SK-N-SH treated with all-trans-retinoic acid at 6 μM for 48 hours (cell line): Measurements from ENCODE around the gene UPP2.

Experiments
- ATAC-seq: fragments of 200-7000 bp; cut with Tn5 transposase; 3 replicates; pipeline ENCODE4 v1.9.1; 2020; ENCODE audit warnings: mild to moderate bottlenecking, moderate library complexity
- ARNTL ChIP-seq: fragments of 450-650 bp; formaldehyde crosslinking; IDR thresholded peaks from 2 replicates; pipeline ENCODE4 v1.5.0; 2020; ENCODE audit warnings: low read depth, mild to moderate bottlenecking, moderate library complexity, borderline replicate concordance
- BACH2 ChIP-seq: fragments of 250-450 bp; sonication (Bioruptor Pico); IDR thresholded peaks from 2 replicates; pipeline ENCODE4 v1.9.0; 2021; ENCODE audit warnings: mild to moderate bottlenecking, borderline replicate concordance
- CREB5 ChIP-seq: fragments of 250-450 bp; sonication (Bioruptor Pico); IDR thresholded peaks from 2 replicates; pipeline ENCODE4 v1.5.1; 2020; ENCODE audit warnings: low read depth, mild to moderate bottlenecking, moderate library complexity
- CSDC2 ChIP-seq: fragments of 250-450 bp; sonication (Bioruptor Pico); IDR thresholded peaks from 2 replicates; pipeline ENCODE4 v1.5.0; 2020; ENCODE audit warnings: mild to moderate bottlenecking, moderate library complexity
- ESRRG ChIP-seq: fragments of 250-450 bp; sonication (Bioruptor Pico); IDR thresholded peaks from 2 replicates; pipeline ENCODE4 v1.6.1; 2021; ENCODE audit warnings: mild to moderate bottlenecking
- GLIS3 ChIP-seq: fragments of 250-450 bp; sonication (Bioruptor Pico); IDR thresholded peaks from 2 replicates; pipeline ENCODE4 v1.5.0; 2020; ENCODE audit warnings: mild to moderate bottlenecking, moderate library complexity
- POU6F1 ChIP-seq: fragments of 250-450 bp; sonication (Bioruptor Pico); IDR thresholded peaks from 2 replicates; pipeline ENCODE4 v1.8.0; 2021; ENCODE audit warnings: low read depth, mild to moderate bottlenecking, moderate library complexity, borderline replicate concordance
- PPARA ChIP-seq: fragments of 250-450 bp; sonication (Bioruptor Pico); IDR thresholded peaks from 2 replicates; pipeline ENCODE4 v1.5.0; 2020; ENCODE audit warnings: mild to moderate bottlenecking, borderline replicate concordance
- SNAI2 ChIP-seq: fragments of 250-450 bp; sonication (Bioruptor Pico); IDR thresholded peaks from 2 replicates; pipeline ENCODE4 v1.5.0; 2020; ENCODE audit warnings: mild to moderate bottlenecking, moderate library complexity
- TCF4 ChIP-seq: fragments of 250-450 bp; sonication (Bioruptor Pico); IDR thresholded peaks from 2 replicates; pipeline ENCODE4 v1.8.0; 2021; ENCODE audit warnings: mild to moderate bottlenecking, moderate library complexity, borderline replicate concordance
- TOX ChIP-seq: fragments of 250-450 bp; sonication (Bioruptor Pico); IDR thresholded peaks from 2 replicates; pipeline ENCODE4 v1.8.0; 2021; ENCODE audit warnings: mild to moderate bottlenecking, moderate library complexity, borderline replicate concordance
- ZC3H10 ChIP-seq: fragments of 250-450 bp; sonication (Bioruptor Pico); IDR thresholded peaks from 2 replicates; pipeline ENCODE4 v1.5.1; 2021; ENCODE audit warnings: mild to moderate bottlenecking, moderate library complexity
- ZFP30 ChIP-seq: fragments of 450-650 bp; formaldehyde crosslinking; IDR thresholded peaks from 2 replicates; pipeline ENCODE4 v1.5.0; 2022; ENCODE audit warnings: mild to moderate bottlenecking, moderate library complexity
- ZNF565 ChIP-seq: fragments of 450-650 bp; formaldehyde crosslinking; conservative IDR thresholded peaks from 2 replicates; pipeline ENCODE4 v1.5.0; 2020; ENCODE audit warnings: low read depth, mild to moderate bottlenecking, moderate library complexity
- ZNF70 ChIP-seq: fragments of 450-650 bp; formaldehyde crosslinking; IDR thresholded peaks from 2 replicates; pipeline ENCODE4 v1.5.0; 2020; ENCODE audit warnings: mild to moderate bottlenecking, moderate library complexity
- ZNF8 ChIP-seq: fragments of 450-650 bp; formaldehyde crosslinking; IDR thresholded peaks from 2 replicates; pipeline ENCODE4 v1.5.0; 2020; ENCODE audit warnings: mild to moderate bottlenecking, moderate library complexity
- TF ChIP-seq, protein P1 (sequence below): fragments of 250-450 bp; sonication (Bioruptor Pico); IDR thresholded peaks from 2 replicates; pipeline ENCODE4 v1.5.1; 2021; ENCODE audit warnings: mild to moderate bottlenecking, moderate library complexity
- TF ChIP-seq, protein P2 (sequence below): fragments of 250-450 bp; sonication (Bioruptor Pico); IDR thresholded peaks from 2 replicates; pipeline ENCODE4 v1.8.0; 2020; ENCODE audit warnings: mild to moderate bottlenecking, moderate library complexity, borderline replicate concordance
- TF ChIP-seq, protein P3 (sequence below): fragments of 250-450 bp; sonication (Bioruptor Pico); IDR thresholded peaks from 2 replicates; pipeline ENCODE4 v1.5.0; 2020; ENCODE audit warnings: mild to moderate bottlenecking, moderate library complexity

UPP2 gene

GRCh38 chr2:158134055-158134454 is 32.4 kb downstream of the UPP2 start:
- ATAC-seq = no peak
- no peak for TF ChIP-seq ZNF565 (CRISPR knock-in tag)
- no peak for TF ChIP-seq PPARA (CRISPR knock-in tag)
- no peak for TF ChIP-seq ZNF70 (CRISPR knock-in tag)
- TF ChIP-seq ZFP30 (CRISPR knock-in tag) = no peak
- TF ChIP-seq GLIS3 (CRISPR knock-in tag) = no peak

GRCh38 chr2:158134655-158135054 is 33.0 kb downstream of the UPP2 start:
- ATAC-seq = no peak
- no peak for TF ChIP-seq ZFP30 (CRISPR knock-in tag)
- TF ChIP-seq, protein P1, sequence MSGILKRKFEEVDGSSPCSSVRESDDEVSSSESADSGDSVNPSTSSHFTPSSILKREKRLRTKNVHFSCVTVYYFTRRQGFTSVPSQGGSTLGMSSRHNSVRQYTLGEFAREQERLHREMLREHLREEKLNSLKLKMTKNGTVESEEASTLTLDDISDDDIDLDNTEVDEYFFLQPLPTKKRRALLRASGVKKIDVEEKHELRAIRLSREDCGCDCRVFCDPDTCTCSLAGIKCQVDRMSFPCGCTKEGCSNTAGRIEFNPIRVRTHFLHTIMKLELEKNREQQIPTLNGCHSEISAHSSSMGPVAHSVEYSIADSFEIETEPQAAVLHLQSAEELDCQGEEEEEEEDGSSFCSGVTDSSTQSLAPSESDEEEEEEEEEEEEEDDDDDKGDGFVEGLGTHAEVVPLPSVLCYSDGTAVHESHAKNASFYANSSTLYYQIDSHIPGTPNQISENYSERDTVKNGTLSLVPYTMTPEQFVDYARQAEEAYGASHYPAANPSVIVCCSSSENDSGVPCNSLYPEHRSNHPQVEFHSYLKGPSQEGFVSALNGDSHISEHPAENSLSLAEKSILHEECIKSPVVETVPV (CRISPR knock-in tag) = no peak
- no peak for TF ChIP-seq SNAI2 (CRISPR knock-in tag)
- no peak for TF ChIP-seq GLIS3 (CRISPR knock-in tag)
- TF ChIP-seq, protein P2, sequence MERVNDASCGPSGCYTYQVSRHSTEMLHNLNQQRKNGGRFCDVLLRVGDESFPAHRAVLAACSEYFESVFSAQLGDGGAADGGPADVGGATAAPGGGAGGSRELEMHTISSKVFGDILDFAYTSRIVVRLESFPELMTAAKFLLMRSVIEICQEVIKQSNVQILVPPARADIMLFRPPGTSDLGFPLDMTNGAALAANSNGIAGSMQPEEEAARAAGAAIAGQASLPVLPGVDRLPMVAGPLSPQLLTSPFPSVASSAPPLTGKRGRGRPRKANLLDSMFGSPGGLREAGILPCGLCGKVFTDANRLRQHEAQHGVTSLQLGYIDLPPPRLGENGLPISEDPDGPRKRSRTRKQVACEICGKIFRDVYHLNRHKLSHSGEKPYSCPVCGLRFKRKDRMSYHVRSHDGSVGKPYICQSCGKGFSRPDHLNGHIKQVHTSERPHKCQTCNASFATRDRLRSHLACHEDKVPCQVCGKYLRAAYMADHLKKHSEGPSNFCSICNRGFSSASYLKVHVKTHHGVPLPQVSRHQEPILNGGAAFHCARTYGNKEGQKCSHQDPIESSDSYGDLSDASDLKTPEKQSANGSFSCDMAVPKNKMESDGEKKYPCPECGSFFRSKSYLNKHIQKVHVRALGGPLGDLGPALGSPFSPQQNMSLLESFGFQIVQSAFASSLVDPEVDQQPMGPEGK (CRISPR knock-in tag) = no peak
- TF ChIP-seq, protein P3, sequence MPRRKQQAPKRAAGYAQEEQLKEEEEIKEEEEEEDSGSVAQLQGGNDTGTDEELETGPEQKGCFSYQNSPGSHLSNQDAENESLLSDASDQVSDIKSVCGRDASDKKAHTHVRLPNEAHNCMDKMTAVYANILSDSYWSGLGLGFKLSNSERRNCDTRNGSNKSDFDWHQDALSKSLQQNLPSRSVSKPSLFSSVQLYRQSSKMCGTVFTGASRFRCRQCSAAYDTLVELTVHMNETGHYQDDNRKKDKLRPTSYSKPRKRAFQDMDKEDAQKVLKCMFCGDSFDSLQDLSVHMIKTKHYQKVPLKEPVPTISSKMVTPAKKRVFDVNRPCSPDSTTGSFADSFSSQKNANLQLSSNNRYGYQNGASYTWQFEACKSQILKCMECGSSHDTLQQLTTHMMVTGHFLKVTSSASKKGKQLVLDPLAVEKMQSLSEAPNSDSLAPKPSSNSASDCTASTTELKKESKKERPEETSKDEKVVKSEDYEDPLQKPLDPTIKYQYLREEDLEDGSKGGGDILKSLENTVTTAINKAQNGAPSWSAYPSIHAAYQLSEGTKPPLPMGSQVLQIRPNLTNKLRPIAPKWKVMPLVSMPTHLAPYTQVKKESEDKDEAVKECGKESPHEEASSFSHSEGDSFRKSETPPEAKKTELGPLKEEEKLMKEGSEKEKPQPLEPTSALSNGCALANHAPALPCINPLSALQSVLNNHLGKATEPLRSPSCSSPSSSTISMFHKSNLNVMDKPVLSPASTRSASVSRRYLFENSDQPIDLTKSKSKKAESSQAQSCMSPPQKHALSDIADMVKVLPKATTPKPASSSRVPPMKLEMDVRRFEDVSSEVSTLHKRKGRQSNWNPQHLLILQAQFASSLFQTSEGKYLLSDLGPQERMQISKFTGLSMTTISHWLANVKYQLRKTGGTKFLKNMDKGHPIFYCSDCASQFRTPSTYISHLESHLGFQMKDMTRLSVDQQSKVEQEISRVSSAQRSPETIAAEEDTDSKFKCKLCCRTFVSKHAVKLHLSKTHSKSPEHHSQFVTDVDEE = no peak
- no peak for TF ChIP-seq ZNF8 (CRISPR knock-in tag)
- TF ChIP-seq PPARA (CRISPR knock-in tag) = no peak
- no peak for TF ChIP-seq ARNTL (CRISPR knock-in tag)
- no peak for TF ChIP-seq ESRRG (CRISPR knock-in tag)

DNA sequence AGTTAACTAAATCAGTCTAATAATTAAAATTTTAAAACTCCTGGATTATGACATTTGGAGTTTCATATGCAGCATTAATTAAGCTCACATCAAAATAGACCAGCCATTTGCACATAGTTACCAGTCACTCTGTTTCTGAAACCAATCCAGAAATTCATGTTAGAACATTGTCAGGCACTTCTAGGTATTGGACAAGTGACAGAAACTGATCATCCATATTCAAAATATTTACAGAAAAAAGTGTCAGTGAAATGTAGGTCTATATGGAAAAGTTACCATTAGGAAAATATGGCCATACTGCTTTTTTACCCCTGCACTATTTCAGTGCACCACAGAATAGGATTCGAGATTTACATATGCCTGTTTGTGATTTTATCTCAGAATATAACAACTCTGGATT is 33.4 kb downstream of the UPP2 start:
- ATAC-seq = no peak
- TF ChIP-seq ESRRG (CRISPR knock-in tag) (no peak), POU6F1 (CRISPR knock-in tag) (no peak), GLIS3 (CRISPR knock-in tag) (no peak), TOX (no peak), BACH2 (CRISPR knock-in tag) (no peak), ZC3H10 (CRISPR knock-in tag) (no peak), TCF4 (no peak), CSDC2 (CRISPR knock-in tag) (no peak)

GRCh38 chr2:158138255-158138654 is 36.6 kb downstream of the UPP2 start:
- no peak for ATAC-seq
- TF ChIP-seq, protein P3 = no peak
- no peak for TF ChIP-seq ARNTL (CRISPR knock-in tag)
- TF ChIP-seq BACH2 (CRISPR knock-in tag) = no peak
- no peak for TF ChIP-seq ESRRG (CRISPR knock-in tag)
- TF ChIP-seq ZNF8 (CRISPR knock-in tag) = no peak
- no peak for TF ChIP-seq ZFP30 (CRISPR knock-in tag)
- TF ChIP-seq, protein P2 (CRISPR knock-in tag) = no peak
- TF ChIP-seq CREB5 (CRISPR knock-in tag) = no peak
- no peak for TF ChIP-seq ZC3H10 (CRISPR knock-in tag)
- no peak for TF ChIP-seq TCF4
- no peak for TF ChIP-seq SNAI2 (CRISPR knock-in tag)
